AG10803 (cell line): ENCODE results near the gene MATN4.
A peak's percentile ranks its signal among the peaks of the same experiment; 100 is the strongest.

Experiments
- DNase-seq: peaks from one replicate; pipeline ENCODE4 v3.0.0; 2010; ENCODE audit warnings: low read depth
- H3K4me3 ChIP-seq: 2 replicates; pipeline ENCODE4 v1.5.1; 2011; ENCODE audit warnings: mild to moderate bottlenecking, low read length, control low read depth
- CTCF ChIP-seq: conservative IDR thresholded peaks from 2 replicates; pipeline ENCODE4 v1.5.1; 2011; ENCODE audit warnings: mild to moderate bottlenecking, low read length, control low read depth, inconsistent platforms

The MATN4 gene

DNA sequence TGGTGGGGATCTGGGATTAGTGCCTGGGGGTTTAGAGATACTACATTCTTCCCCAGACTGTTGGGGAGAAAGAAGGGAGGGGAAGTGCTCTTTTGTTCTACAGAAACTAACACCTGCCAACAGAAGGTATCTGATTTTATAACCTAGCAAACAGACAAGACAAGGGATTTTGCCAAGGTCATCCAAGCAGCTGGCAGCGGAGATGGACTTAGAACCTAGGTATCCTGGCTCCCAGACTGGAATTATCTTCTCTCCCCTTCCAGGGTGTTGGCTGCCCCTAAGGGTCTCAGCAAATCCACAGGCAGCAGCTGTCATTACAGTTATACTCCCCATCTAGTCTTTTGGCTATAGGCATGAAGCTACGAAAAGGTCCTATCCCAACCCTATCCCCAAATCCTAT, 31.7 kb upstream of the MATN4 start:
- H3K4me3 ChIP-seq: no peak overlapping the region
- no peak for TF ChIP-seq CTCF
- DNase-seq: no peak

DNA sequence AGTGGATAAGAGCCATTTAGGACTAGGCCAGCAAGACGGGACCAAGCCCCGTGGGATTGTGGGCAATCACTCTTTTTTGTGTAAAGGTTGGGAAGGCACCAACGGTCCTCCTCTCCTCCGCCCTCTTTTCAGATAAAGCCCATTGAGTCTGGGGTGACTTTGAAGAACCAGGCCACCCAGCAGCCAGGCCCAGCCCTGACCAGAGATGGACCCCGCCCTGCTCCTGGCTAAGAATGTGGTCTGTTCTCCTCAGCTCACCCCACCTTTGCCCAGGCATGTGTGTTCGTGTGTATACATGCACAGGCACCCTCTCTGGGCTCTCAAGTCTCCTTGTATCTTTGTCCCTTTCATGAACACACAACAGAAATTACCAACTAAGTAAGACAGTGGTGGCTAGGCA, 31.0 kb upstream of the MATN4 start:
- no peak overlapping the region for H3K4me3 ChIP-seq
- no peak for TF ChIP-seq CTCF
- DNase-seq: no peak

DNA sequence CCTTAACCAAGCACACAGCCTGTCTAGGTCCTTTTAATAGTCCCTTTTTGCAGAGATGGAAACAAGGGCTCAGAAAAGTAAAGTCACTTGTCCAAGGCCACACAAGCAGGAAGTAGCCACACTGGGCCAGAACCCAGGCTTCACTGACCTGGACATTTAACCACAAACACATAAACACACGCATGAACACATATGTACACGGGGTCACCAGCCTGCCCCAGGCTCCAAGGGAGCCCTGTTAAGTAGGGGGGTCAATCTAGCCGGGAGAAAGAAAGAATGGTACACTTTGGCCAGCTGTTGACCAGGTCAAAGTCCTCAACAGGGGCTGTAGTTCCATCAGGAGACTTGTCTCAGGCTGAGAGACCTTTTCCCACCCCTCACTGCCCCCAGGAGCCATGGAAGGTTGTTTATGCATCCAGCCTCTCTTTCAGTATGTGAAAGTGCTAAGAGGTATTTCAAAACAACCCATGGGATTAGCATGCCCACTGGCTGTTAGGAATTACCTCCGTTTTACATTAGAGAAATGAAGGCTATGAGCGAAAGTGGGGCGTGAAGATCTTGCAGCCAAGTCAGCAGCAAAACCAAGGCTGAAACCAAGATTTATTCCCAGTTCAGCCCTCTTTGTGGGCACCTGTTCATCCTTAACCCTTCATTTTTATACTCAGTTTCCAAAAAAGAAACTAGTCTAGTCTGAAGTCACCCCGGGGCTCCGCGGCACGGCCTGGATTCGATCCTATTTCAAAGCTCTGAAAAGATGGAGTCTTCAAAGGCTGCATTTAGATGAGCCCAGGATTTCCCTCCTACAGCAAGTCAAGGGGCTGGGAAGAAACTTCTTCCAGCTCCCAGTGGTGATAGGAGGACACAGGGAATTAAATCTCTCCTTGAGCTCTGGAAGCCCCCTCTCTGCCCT, 30.3 kb upstream of the MATN4 start:
- no peak for TF ChIP-seq CTCF
- DNase-seq: peak; percentile 56
- no peak overlapping the region for H3K4me3 ChIP-seq

DNA sequence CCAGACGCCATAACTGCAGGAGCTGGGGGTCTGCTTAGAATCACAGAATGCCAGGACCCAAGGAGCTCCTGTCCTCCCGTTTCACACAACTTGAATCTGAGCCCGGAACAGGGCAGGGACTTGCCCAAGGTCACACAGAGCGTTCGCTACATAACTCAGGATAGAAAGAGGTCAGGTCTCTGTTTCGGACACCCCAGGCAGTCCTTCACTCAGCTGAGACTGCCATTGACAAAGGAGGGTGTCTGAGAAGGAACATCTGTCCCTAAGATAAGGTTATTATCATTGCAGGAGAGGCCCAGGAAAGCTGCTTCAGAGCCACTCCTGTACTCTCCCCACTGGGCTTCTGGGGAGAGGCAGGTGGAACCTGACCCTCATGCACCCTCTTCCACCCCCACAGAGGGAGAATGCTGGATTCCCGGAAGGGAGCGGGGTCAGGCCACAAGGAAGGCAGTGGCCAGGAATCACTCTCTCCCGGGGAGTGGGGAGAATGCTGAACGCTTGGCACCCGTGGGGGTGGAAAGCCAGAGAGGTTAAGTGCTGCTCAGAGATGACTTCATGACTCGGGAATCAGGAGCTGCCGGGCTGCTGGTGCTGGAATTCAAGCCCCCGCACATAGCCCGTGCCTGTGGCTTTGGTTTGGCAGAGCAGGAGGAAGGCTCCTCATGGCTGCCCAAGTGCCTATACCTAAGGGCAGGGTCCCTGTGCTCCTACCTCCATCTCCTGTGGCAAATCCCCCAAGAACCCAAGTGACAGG, 29.4 kb upstream of the MATN4 start:
- no peak for TF ChIP-seq CTCF
- peak; percentile 96 for DNase-seq
- H3K4me3 ChIP-seq: no peak overlapping the region

- TF ChIP-seq CTCF: no peak
- no peak overlapping the region; the same call in 1 of the 2 replicates for H3K4me3 ChIP-seq
- peak; percentile 93 for DNase-seq
Observed at GRCh38 chr20:45336530-45337366, 28.6 kb upstream of the MATN4 start.

DNA sequence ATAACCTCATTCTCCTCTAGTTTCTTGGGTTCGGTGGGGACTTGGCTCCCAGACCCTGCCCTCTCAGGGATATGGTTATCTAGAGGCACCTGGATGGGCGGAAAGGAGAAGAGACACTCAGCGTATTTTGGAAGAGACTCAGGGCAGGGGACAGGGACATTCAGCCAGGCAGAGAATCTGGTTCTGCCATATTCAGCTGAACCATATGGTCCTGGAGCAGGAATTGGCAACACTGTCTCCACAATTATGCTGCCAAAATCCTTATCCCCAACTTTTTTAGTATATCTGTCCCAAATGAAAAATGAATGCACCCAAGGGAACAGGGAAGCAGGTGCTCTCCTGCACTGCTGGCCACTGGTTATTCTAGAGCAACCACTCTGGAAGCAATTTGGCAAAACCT, 22.4 kb upstream of the MATN4 start:
- DNase-seq: no peak
- TF ChIP-seq CTCF: no peak
- no peak overlapping the region for H3K4me3 ChIP-seq
